ENCODE results near the gene TEK. TPM values are rescaled to one million over a fixed set of nuclear protein-coding genes. Genes with fewer than 3 reads are reported as not detected.

Gene TEK
- polyA plus RNA-seq, 3 donors: 32.9 to 38.6 (median 35.6) TPM

GRCh38 chr9:27276193-27277030, 167.4 kb downstream of the TEK start:
- DNase-seq (ENCODE audit: extremely low read depth in 1 of 11, low read depth in 9 of 11, low spot score in 4 of 11): peak; percentile 13 to 62 (median 46)

GRCh38 chr9:27278374-27278773, 169.3 kb downstream of the TEK start:
- no peak for DNase-seq (ENCODE audit: extremely low read depth in 1 of 11, low read depth in 9 of 11, low spot score in 4 of 11)

GRCh38 chr9:27279611-27280010, 170.6 kb downstream of the TEK start:
- no peak for DNase-seq (ENCODE audit: extremely low read depth in 1 of 11, low read depth in 9 of 11, low spot score in 4 of 11)

Other genes starting within 250 kb of the TEK start
- 10 to 100 TPM; 39.3 to 42.7 (median 41.2) TPM for gene CAAP1, start 216.4 kb upstream of the TEK start, polyA plus RNA-seq (ENCODE audit: insufficient read length in 3 of 3)
- gene PLAA, start 162.0 kb upstream of the TEK start, polyA plus RNA-seq (ENCODE audit: insufficient read length in 3 of 3): 10 to 100 TPM; 40.3 to 54.5 (median 41.5) TPM
- 10 to 100 TPM; 33.4 to 47.1 (median 37.2) TPM for gene IFT74, start 152.8 kb upstream of the TEK start, polyA plus RNA-seq (ENCODE audit: insufficient read length in 3 of 3)
- 10 to 100 TPM; 12.2 to 17.0 (median 16.4) TPM for gene LRRC19, start 103.6 kb upstream of the TEK start, polyA plus RNA-seq (ENCODE audit: insufficient read length in 3 of 3)
- gene EQTN, start 187.9 kb downstream of the TEK start, polyA plus RNA-seq (ENCODE audit: insufficient read length in 3 of 3): under 1 TPM; 0.24 to 0.62 (median 0.42) TPM

Data from renal cortex interstitium (tissue), 11 donors.